Urinary bladder (tissue), 4 donors: Measurements from ENCODE around the gene WASHC3. TPM values are rescaled to one million over a fixed set of nuclear protein-coding genes. Genes with fewer than 3 reads are reported as not detected.
"Not testable (repeated sequence)": the region's sequence is repeated elsewhere in the genome, so short reads cannot be mapped to it uniquely, and the experiment has no call there.

Experiments used
- DNase-seq: peaks from one replicate; pipeline ENCODE4 v3.0.0-alpha.2; 2015; ENCODE audit errors: extremely low spot score
- H3K27ac ChIP-seq: one replicate; pipeline ENCODE4 v1.5.1; 2013; ENCODE audit warnings: low read depth, mild to moderate bottlenecking, moderate library complexity
- H3K36me3 ChIP-seq: one replicate; pipeline ENCODE4 v1.6.1; 2013; ENCODE audit warnings: mild to moderate bottlenecking, moderate library complexity; ENCODE audit not compliant: insufficient read depth
- H3K4me1 ChIP-seq: one replicate; pipeline ENCODE4 v1.6.1; 2013; ENCODE audit warnings: mild to moderate bottlenecking, moderate library complexity; ENCODE audit not compliant: insufficient read depth
- H3K4me3 ChIP-seq: one replicate; pipeline ENCODE4 v1.5.1; 2013; ENCODE audit warnings: low read depth, low read length
- WGBS: extraction: QIAGEN DNeasy Blood & Tissue Kit; methylation state at CpG from one replicate; pipeline ENCODE4 v1.1.7; 2013; 5-methylcytosine and 5-hydroxymethylcytosine counted together
- polyA plus RNA-seq: library from polyadenylated mRNA; stranded (reverse); fragments of 200-250 nt; gene quantifications from one replicate; pipeline ENCODE4 v1.2.3, GENCODE V29; 2013
- total RNA-seq: library from RNA; depleted of rRNA; stranded (reverse); fragments of >200 nt; gene quantifications from one replicate; pipeline ENCODE4 v1.2.3, GENCODE V29; 2014
- donor health status: healthy with polysubstance abuse.
- donor health status: healthy.

Gene WASHC3
- total and polyA plus RNA-seq, 2 donors = 70.4 to 82.1 TPM

- WGBS = 75% methylated on average over 1 of the region's 1 CpG
- no peak overlapping the region for H3K4me3 ChIP-seq
- H3K4me1 ChIP-seq = no peaks in the 10 kb centered on the region
- H3K27ac ChIP-seq = no peak overlapping the region
- no peaks in the 10 kb centered on the region for H3K36me3 ChIP-seq
- DNase-seq = no peak
These were observed 35.1 kb downstream of the WASHC3 start for GRCh38 chr12:102026728-102027127.

- no peak for DNase-seq
- Histone ChIP-seq H3K4me3 (no peak overlapping the region), H3K4me1 (no peaks in the 10 kb centered on the region), H3K36me3 (no peaks in the 10 kb centered on the region), H3K27ac (no peak overlapping the region)
- 42% methylated on average over 2 of the region's 2 CpGs for WGBS
These were observed 37.0 kb downstream of the WASHC3 start for GRCh38 chr12:102024765-102025164.

GRCh38 chr12:102023343-102023930 lies 38.4 kb downstream of the WASHC3 start:
- no peaks in the 10 kb centered on the region for H3K4me1 ChIP-seq
- 44% methylated on average over 3 of the region's 3 CpGs for WGBS
- no peak for DNase-seq
- H3K27ac ChIP-seq = no peak overlapping the region
- no peaks in the 10 kb centered on the region for H3K36me3 ChIP-seq
- no peak overlapping the region for H3K4me3 ChIP-seq

- DNase-seq = no peak
- Histone ChIP-seq H3K4me1 (no peaks in the 10 kb centered on the region), H3K27ac (no peak overlapping the region), H3K4me3 (no peak overlapping the region), H3K36me3 (no peaks in the 10 kb centered on the region)
- 64% methylated on average over 1 of the region's 1 CpG for WGBS
These were observed 39.5 kb downstream of the WASHC3 start for GRCh38 chr12:102022286-102022685.

GRCh38 chr12:102021540-102022246 lies 40.1 kb downstream of the WASHC3 start:
- Histone ChIP-seq H3K4me1 (no peaks in the 10 kb centered on the region), H3K4me3 (no peak overlapping the region), H3K27ac (no peak overlapping the region), H3K36me3 (no peaks in the 10 kb centered on the region)
- WGBS = 31% methylated on average over 2 of the region's 2 CpGs
- no peak for DNase-seq

GRCh38 chr12:102018607-102019006 lies 43.2 kb downstream of the WASHC3 start:
- not testable (repeated sequence) for H3K36me3 ChIP-seq, H3K27ac ChIP-seq, H3K4me3 ChIP-seq, DNase-seq, H3K4me1 ChIP-seq
- WGBS = 98% methylated on average over 5 of the region's 5 CpGs

- no peak overlapping the region for H3K4me3 ChIP-seq
- no peaks in the 10 kb centered on the region for H3K36me3 ChIP-seq
- H3K4me1 ChIP-seq = no peaks in the 10 kb centered on the region
- H3K27ac ChIP-seq = no peak overlapping the region
- 90% methylated on average over 1 of the region's 1 CpG for WGBS
- no peak for DNase-seq
These were observed 45.3 kb downstream of the WASHC3 start for GRCh38 chr12:102016472-102016871.

GRCh38 chr12:102010265-102010994 lies 51.4 kb downstream of the WASHC3 start:
- no peak overlapping the region for H3K4me3 ChIP-seq
- WGBS = 89% methylated on average over 8 of the region's 8 CpGs
- no peak overlapping the region for H3K27ac ChIP-seq
- H3K36me3 ChIP-seq = no peaks in the 10 kb centered on the region
- H3K4me1 ChIP-seq = no peaks in the 10 kb centered on the region
- no peak for DNase-seq

GRCh38 chr12:102009796-102010195 lies 52.0 kb downstream of the WASHC3 start:
- no peaks in the 10 kb centered on the region for H3K36me3 ChIP-seq
- no peak for DNase-seq
- no peaks in the 10 kb centered on the region for H3K4me1 ChIP-seq
- no peak overlapping the region for H3K4me3 ChIP-seq
- H3K27ac ChIP-seq = no peak overlapping the region
- WGBS = 97% methylated on average over 3 of the region's 3 CpGs

GRCh38 chr12:102008615-102009126 lies 53.1 kb downstream of the WASHC3 start:
- 81% methylated on average over 1 of the region's 1 CpG for WGBS
- Histone ChIP-seq H3K27ac (no peak overlapping the region), H3K36me3 (no peaks in the 10 kb centered on the region), H3K4me1 (no peaks in the 10 kb centered on the region), H3K4me3 (no peak overlapping the region)
- DNase-seq = no peak

GRCh38 chr12:102005256-102005655 lies 56.5 kb downstream of the WASHC3 start:
- no peak overlapping the region for H3K27ac ChIP-seq
- no peak overlapping the region for H3K4me3 ChIP-seq
- no peak for DNase-seq
- WGBS = 87% methylated on average over 5 of the region's 5 CpGs
- H3K4me1 ChIP-seq = no peaks in the 10 kb centered on the region
- H3K36me3 ChIP-seq = no peaks in the 10 kb centered on the region

- no peaks in the 10 kb centered on the region for H3K36me3 ChIP-seq
- no peaks in the 10 kb centered on the region for H3K4me1 ChIP-seq
- WGBS = 87% methylated on average over 5 of the region's 5 CpGs
- no peak for DNase-seq
- no peak overlapping the region for H3K27ac ChIP-seq
- H3K4me3 ChIP-seq = no peak overlapping the region
These were observed 64.7 kb downstream of the WASHC3 start for GRCh38 chr12:101997102-101997501.

GRCh38 chr12:101995684-101996083 lies 66.1 kb downstream of the WASHC3 start:
- no peak for DNase-seq
- H3K27ac ChIP-seq = no peak overlapping the region
- H3K36me3 ChIP-seq = no peaks in the 10 kb centered on the region
- no peak overlapping the region for H3K4me3 ChIP-seq
- H3K4me1 ChIP-seq = no peaks in the 10 kb centered on the region
- WGBS = 70% methylated on average over 4 of the region's 4 CpGs

GRCh38 chr12:101992091-101992490 lies 69.7 kb downstream of the WASHC3 start:
- Histone ChIP-seq H3K4me1 (no peaks in the 10 kb centered on the region), H3K4me3 (no peak overlapping the region), H3K27ac (no peak overlapping the region), H3K36me3 (no peaks in the 10 kb centered on the region)
- no peak for DNase-seq
- WGBS = 55% methylated on average over 2 of the region's 2 CpGs
